OCI-LY3 (cell line): ENCODE measurements around the gene PTPRM.

Experiments
- H2AFZ ChIP-seq: fragments of 200-600, 300-600 bp; shearing (Covaris generic); 2 replicates; pipeline ENCODE4 v1.6.0; 2014; ENCODE audit warnings: antibody characterized with exemption, low read depth, low read length
- H3K27ac ChIP-seq: fragments of 200-600, 300-600 bp; sonication (generic); 2 replicates; pipeline ENCODE4 v1.5.1; 2014; ENCODE audit warnings: mild to moderate bottlenecking, low read length, moderate library complexity, mixed read lengths
- H3K27me3 ChIP-seq: fragments of 200-600, 300-600 bp; sonication (generic); 2 replicates; pipeline ENCODE4 v1.6.1; 2014; ENCODE audit warnings: low read depth, low read length, mixed read lengths
- H3K36me3 ChIP-seq: fragments of 200-600, 300-600 bp; sonication (generic); replicated peaks from 2 replicates; pipeline ENCODE3; 2014; ENCODE audit warnings: low read depth, low read length, mixed read lengths
- H3K4me1 ChIP-seq: fragments of 300-600, 200-600 bp; sonication (generic); 2 replicates; pipeline ENCODE4 v1.6.1; 2014; ENCODE audit warnings: low read length, mixed read lengths
- H3K4me2 ChIP-seq: fragments of 200-600, 300-600 bp; sonication (generic); 2 replicates; pipeline ENCODE4 v1.6.1; 2014; ENCODE audit warnings: low read length, mixed read lengths
- H3K4me3 ChIP-seq: fragments of 300-600, 200-600 bp; sonication (generic); 2 replicates; pipeline ENCODE4 v1.5.1; 2014; ENCODE audit warnings: antibody characterized with exemption, mild to moderate bottlenecking, low read length, moderate library complexity
- H3K79me2 ChIP-seq: fragments of 300-600, 200-600 bp; shearing (Covaris generic); 2 replicates; pipeline ENCODE4 v1.6.1; 2014; ENCODE audit warnings: mild to moderate bottlenecking, low read length, mixed read lengths
- H3K9ac ChIP-seq: fragments of 300-600, 200-600 bp; shearing (Covaris generic); 2 replicates; pipeline ENCODE4 v1.6.0; 2014; ENCODE audit warnings: mild to moderate bottlenecking, low read length, moderate library complexity
- H3K9me3 ChIP-seq: fragments of 200-600, 300-600 bp; shearing (Covaris generic); 2 replicates; pipeline ENCODE4 v1.6.1; 2014; ENCODE audit warnings: low read length, mixed read lengths; ENCODE audit not compliant: insufficient read depth
- H4K20me1 ChIP-seq: fragments of 200-600, 300-600 bp; sonication (generic); 2 replicates; pipeline ENCODE4 v1.6.1; 2016; ENCODE audit warnings: low read length, mixed read lengths; ENCODE audit not compliant: insufficient read depth
- CTCF ChIP-seq: fragments of 200-600, 300-600 bp; sonication (generic); IDR thresholded peaks from 2 replicates; pipeline ENCODE4 v1.5.1; 2014; ENCODE audit warnings: antibody characterized with exemption, low read length, low read depth
- EZH2phosphoT487 ChIP-seq: fragments of 200-600 bp; shearing (Covaris generic); IDR thresholded peaks from 2 replicates; pipeline ENCODE4 v1.6.1; 2018; ENCODE audit warnings: antibody characterized with exemption, mixed run types, low read depth

The PTPRM gene

GRCh38 chr18:7743256-7743655 is 176.1 kb downstream of the PTPRM start:
- H3K9ac ChIP-seq = no peak overlapping the region
- H3K79me2 ChIP-seq = no peaks in the 10 kb centered on the region
- no peak overlapping the region for H3K4me2 ChIP-seq
- no peak overlapping the region for H3K27ac ChIP-seq
- no peak for TF ChIP-seq EZH2phosphoT487
- TF ChIP-seq CTCF = no peak
- no peak overlapping the region for H2AFZ ChIP-seq
- H3K36me3 ChIP-seq = no peaks in the 10 kb centered on the region
- no peak overlapping the region for H3K4me3 ChIP-seq
- no peaks in the 10 kb centered on the region for H3K27me3 ChIP-seq
- no peaks in the 10 kb centered on the region for H3K4me1 ChIP-seq
- no peaks in the 10 kb centered on the region for H4K20me1 ChIP-seq
- H3K9me3 ChIP-seq = no peaks in the 10 kb centered on the region

- Histone ChIP-seq H3K4me2 (no peak overlapping the region), H3K79me2 (no peaks in the 10 kb centered on the region), H3K4me1 (no peaks in the 10 kb centered on the region), H4K20me1 (no peaks in the 10 kb centered on the region), H3K9ac (no peak overlapping the region), H3K36me3 (no peaks in the 10 kb centered on the region), H3K27ac (no peak overlapping the region), H3K27me3 (no peaks in the 10 kb centered on the region), H2AFZ (no peak overlapping the region), H3K4me3 (no peak overlapping the region), H3K9me3 (no peaks in the 10 kb centered on the region)
- no peak for TF ChIP-seq EZH2phosphoT487
Observed at GRCh38 chr18:7746106-7746505, 179.0 kb downstream of the PTPRM start.

- no peaks in the 10 kb centered on the region for H3K9me3 ChIP-seq
- H2AFZ ChIP-seq = no peak overlapping the region
- H3K4me1 ChIP-seq = no peaks in the 10 kb centered on the region
- H3K9ac ChIP-seq = no peak overlapping the region
- no peak for TF ChIP-seq EZH2phosphoT487
- no peak for TF ChIP-seq CTCF
- H3K36me3 ChIP-seq = no peaks in the 10 kb centered on the region
- no peak overlapping the region for H3K4me2 ChIP-seq
- no peak overlapping the region for H3K27ac ChIP-seq
- no peaks in the 10 kb centered on the region for H4K20me1 ChIP-seq
- H3K27me3 ChIP-seq = no peaks in the 10 kb centered on the region
- H3K79me2 ChIP-seq = no peaks in the 10 kb centered on the region
- no peak overlapping the region for H3K4me3 ChIP-seq
Observed at GRCh38 chr18:7748251-7749007, 181.3 kb downstream of the PTPRM start.

- no peaks in the 10 kb centered on the region for H4K20me1 ChIP-seq
- no peak overlapping the region for H2AFZ ChIP-seq
- no peaks in the 10 kb centered on the region for H3K9me3 ChIP-seq
- no peaks in the 10 kb centered on the region; the same call in 1 of the 2 replicates for H3K27me3 ChIP-seq
- no peak overlapping the region for H3K27ac ChIP-seq
- no peaks in the 10 kb centered on the region for H3K79me2 ChIP-seq
- TF ChIP-seq EZH2phosphoT487 = no peak
- TF ChIP-seq CTCF = no peak
- H3K4me2 ChIP-seq = no peak overlapping the region
- no peaks in the 10 kb centered on the region for H3K4me1 ChIP-seq
- H3K4me3 ChIP-seq = no peak overlapping the region
- no peaks in the 10 kb centered on the region for H3K36me3 ChIP-seq
- H3K9ac ChIP-seq = no peak overlapping the region
Observed at GRCh38 chr18:7749008-7749405, 181.9 kb downstream of the PTPRM start.
